Motor neuron (in vitro differentiated cells): ENCODE data around the gene PLXDC1. TPM values are rescaled to one million over a fixed set of nuclear protein-coding genes. Genes with fewer than 3 reads are reported as not detected.
"Not testable (repeated sequence)": the region's sequence is repeated elsewhere in the genome, so short reads cannot be mapped to it uniquely, and the experiment has no call there.

Source experiments
- ATAC-seq, 8 experiments: fragments of 200-7000 bp; cut with Tn5 transposase; replicated peaks in 6 of 8; 2 replicates each; pipeline ENCODE4 v1.8.0; 2021; ENCODE audit warnings: mild to moderate bottlenecking in 8 of 8, moderate library complexity in 8 of 8
- H3K27ac ChIP-seq, 2 donors: fragments of 250-450 bp; sonication (Bioruptor Pico); 2 replicates each; pipeline ENCODE4 v1.9.0; 2021; ENCODE audit warnings: antibody characterized with exemption in 2 of 2, mild to moderate bottlenecking in 2 of 2, moderate library complexity in 1 of 2
- H3K4me1 ChIP-seq, 2 donors: fragments of 250-450 bp; sonication (Bioruptor Pico); replicated peaks in 1 of 2; 2 replicates each; pipeline ENCODE4 v1.6.1; 2021; ENCODE audit warnings: antibody characterized with exemption in 2 of 2, mild to moderate bottlenecking in 2 of 2, moderate library complexity in 1 of 2
- H3K4me3 ChIP-seq, 5 donors: fragments of 250-450 bp; sonication (Bioruptor Pico); 2 replicates each; pipeline ENCODE4 v1.9.0; 2021; ENCODE audit warnings: antibody characterized with exemption in 5 of 5, mild to moderate bottlenecking in 5 of 5, moderate library complexity in 4 of 5
- WGBS, 10 experiments: fragments of 450-650 bp; shearing (Covaris generic); methylation state at CpG; one replicate each; pipeline ENCODE4 v1.0.0; 2022; 5-methylcytosine and 5-hydroxymethylcytosine counted together
- in situ Hi-C, 9 experiments: fragments of 400-800 bp; cut with MboI; loops; one replicate each; pipeline ENCODE4 v1.15.0; 2021; ENCODE audit warnings: low sequenced_read_pairs in 9 of 9, low pct_unique_long_range_greater_than_20kb in 2 of 9; ENCODE audit not compliant: unreplicated experiment in 9 of 9
- total RNA-seq, 8 experiments: library from RNA; unstranded; fragments of 300-600 nt; gene quantifications; 2 replicates each; pipeline versions ENCODE4 v1.2.3 to v1.2.4, GENCODE V29; 2022

Gene PLXDC1
- total RNA-seq, 8 experiments from 2014 or later: 0.37 to 4.3 (median 0.93) TPM

GRCh38 chr17:39174920-39175694 lies 23.7 kb upstream of the PLXDC1 start:
- H3K4me3 ChIP-seq: no peak overlapping the region
- in situ Hi-C loops: loop anchor here in 2 of 9 experiments (25.0 kb wide), 1 partner anchor 188 kb away; no protein-coding TSS in a partner anchor
- peak; percentile 32 to 68 (median 52) for ATAC-seq
- 85 to 100% (median 100%) methylated on average over 1 to 10 of the region's 35 CpGs; no CpG with 5 or more reads in 7 of the 10 experiments for WGBS, 10 experiments
- H3K27ac ChIP-seq: no peak overlapping the region
- no peaks in the 10 kb centered on the region for H3K4me1 ChIP-seq

GRCh38 chr17:39173526-39174274 lies 22.3 kb upstream of the PLXDC1 start:
- in situ Hi-C loops: loop anchor here in 2 of 9 experiments (25.0 kb wide), 1 partner anchor 186 kb away; no protein-coding TSS in a partner anchor
- H3K4me1 ChIP-seq: no peaks in the 10 kb centered on the region
- 17 to 83% (median 41%) methylated on average over 1 to 5 of the region's 10 CpGs; no CpG with 5 or more reads in 7 of the 10 experiments for WGBS, 10 experiments
- no peak overlapping the region for H3K27ac ChIP-seq
- H3K4me3 ChIP-seq: no peak overlapping the region
- ATAC-seq: peak in 3 of 8 experiments; percentile 3 to 23 (median 17)

GRCh38 chr17:39173080-39173479 lies 21.6 kb upstream of the PLXDC1 start:
- Histone ChIP-seq H3K27ac (no peak overlapping the region), H3K4me3 (no peak overlapping the region), H3K4me1 (no peaks in the 10 kb centered on the region)
- no peak for ATAC-seq
- in situ Hi-C loops: loop anchor here in 2 of 9 experiments (25.0 kb wide), 1 partner anchor 186 kb away; no protein-coding TSS in a partner anchor
- 33 to 100% (median 78%) methylated on average over 1 to 2 of the region's 5 CpGs; no CpG with 5 or more reads in 2 of the 10 experiments for WGBS, 10 experiments

- H3K27ac ChIP-seq: no peak overlapping the region
- no peak overlapping the region for H3K4me3 ChIP-seq
- no peak for ATAC-seq
- 67 to 100% (median 75%) methylated on average over 1 to 4 of the region's 5 CpGs; no CpG with 5 or more reads in 3 of the 10 experiments for WGBS, 10 experiments
- in situ Hi-C loops: loop anchor here in 2 of 9 experiments (25.0 kb wide), 1 partner anchor 185 kb away; no protein-coding TSS in a partner anchor
- H3K4me1 ChIP-seq: no peaks in the 10 kb centered on the region
Measured at GRCh38 chr17:39171933-39172332, 20.5 kb upstream of the PLXDC1 start.

GRCh38 chr17:39170558-39170957 lies 19.1 kb upstream of the PLXDC1 start:
- no peak overlapping the region for H3K27ac ChIP-seq

GRCh38 chr17:39170109-39170508 lies 18.7 kb upstream of the PLXDC1 start:
- no peak for ATAC-seq
- no peak overlapping the region for H3K27ac ChIP-seq
- in situ Hi-C loops: loop anchor here in 2 of 9 experiments (25.0 kb wide), 1 partner anchor 183 kb away; no protein-coding TSS in a partner anchor
- no peaks in the 10 kb centered on the region for H3K4me1 ChIP-seq
- no peak overlapping the region for H3K4me3 ChIP-seq
- WGBS, 10 experiments: 77 to 100% (median 82%) methylated on average over 1 to 4 of the region's 4 CpGs; no CpG with 5 or more reads in 6 of the 10 experiments

More at GRCh38 chr17:39170558-39170957, 19.1 kb upstream of the PLXDC1 start:
- H3K4me3 ChIP-seq: no peak overlapping the region
- ATAC-seq: no peak
- WGBS, 10 experiments: 20 to 100% (median 85%) methylated on average over 1 to 6 of the region's 6 CpGs; no CpG with 5 or more reads in 1 of the 10 experiments
- no peaks in the 10 kb centered on the region for H3K4me1 ChIP-seq
- in situ Hi-C loops: loop anchor here in 2 of 9 experiments (25.0 kb wide), 1 partner anchor 183 kb away; no protein-coding TSS in a partner anchor

GRCh38 chr17:39169518-39169917 lies 18.1 kb upstream of the PLXDC1 start:
- Histone ChIP-seq H3K4me1 (no peaks in the 10 kb centered on the region), H3K4me3 (no peak overlapping the region), H3K27ac (no peak overlapping the region)
- WGBS, 10 experiments: 0 to 100% (median 60%) methylated on average over 1 to 2 of the region's 3 CpGs; no CpG with 5 or more reads in 2 of the 10 experiments
- in situ Hi-C loops: loop anchor here in 2 of 9 experiments (25.0 kb wide), 1 partner anchor 182 kb away; no protein-coding TSS in a partner anchor
- ATAC-seq: no peak

- 62 to 100% (median 91%) methylated on average over 1 to 14 of the region's 14 CpGs for WGBS, 10 experiments
- Histone ChIP-seq H3K4me1 (no peaks in the 10 kb centered on the region), H3K4me3 (no peak overlapping the region), H3K27ac (no peak overlapping the region)
- in situ Hi-C loops: loop anchor here in 2 of 9 experiments (25.0 kb wide), 1 partner anchor 182 kb away; no protein-coding TSS in a partner anchor
- ATAC-seq: no peak
Measured at GRCh38 chr17:39169101-39169500, 17.7 kb upstream of the PLXDC1 start.

GRCh38 chr17:39168503-39168902 lies 17.1 kb upstream of the PLXDC1 start:
- not testable (repeated sequence) for H3K4me3 ChIP-seq, ATAC-seq, H3K27ac ChIP-seq, H3K4me1 ChIP-seq
- in situ Hi-C loops: loop anchor here in 2 of 9 experiments (25.0 kb wide), 1 partner anchor 181 kb away; no protein-coding TSS in a partner anchor
- 31 to 100% (median 94%) methylated on average over 1 to 6 of the region's 10 CpGs; no CpG with 5 or more reads in 2 of the 10 experiments for WGBS, 10 experiments

GRCh38 chr17:39167476-39167875 lies 16.0 kb upstream of the PLXDC1 start:
- no peak for ATAC-seq
- 0 to 80% (median 31%) methylated on average over 1 to 2 of the region's 2 CpGs; no CpG with 5 or more reads in 1 of the 10 experiments for WGBS, 10 experiments
- Histone ChIP-seq H3K27ac (no peak overlapping the region), H3K4me1 (no peaks in the 10 kb centered on the region), H3K4me3 (no peak overlapping the region)
- in situ Hi-C loops: loop anchor here in 2 of 9 experiments (25.0 kb wide), 1 partner anchor 180 kb away; no protein-coding TSS in a partner anchor

GRCh38 chr17:39166437-39167335 lies 15.2 kb upstream of the PLXDC1 start:
- no peak overlapping the region for H3K4me3 ChIP-seq
- no peak overlapping the region for H3K27ac ChIP-seq
- 17 to 75% (median 53%) methylated on average over 1 to 4 of the region's 7 CpGs; no CpG with 5 or more reads in 1 of the 10 experiments for WGBS, 10 experiments
- no peak for ATAC-seq
- in situ Hi-C loops: loop anchor here in 2 of 9 experiments (25.0 kb wide), 1 partner anchor 179 kb away; no protein-coding TSS in a partner anchor
- H3K4me1 ChIP-seq: no peaks in the 10 kb centered on the region
